ENCODE results near the gene OLIG1. TPM values are rescaled to one million over a fixed set of nuclear protein-coding genes. Genes with fewer than 3 reads are reported as not detected.
A peak's percentile ranks its signal among the peaks of the same experiment; 100 is the strongest.

Gene OLIG1
- total RNA-seq, 1 donor from 2014 or later: 0.32 TPM

GRCh38 chr21:33029975-33030461 lies 39.9 kb upstream of the OLIG1 start:
- intact Hi-C loops (cut with DNase I): no loop called here
- DNase-seq (ENCODE audit: low spot score): no peak

- intact Hi-C loops (cut with DNase I): no loop called here
- no peak for DNase-seq (ENCODE audit: low spot score)
Measured at GRCh38 chr21:33030633-33031032, 39.3 kb upstream of the OLIG1 start.

DNA sequence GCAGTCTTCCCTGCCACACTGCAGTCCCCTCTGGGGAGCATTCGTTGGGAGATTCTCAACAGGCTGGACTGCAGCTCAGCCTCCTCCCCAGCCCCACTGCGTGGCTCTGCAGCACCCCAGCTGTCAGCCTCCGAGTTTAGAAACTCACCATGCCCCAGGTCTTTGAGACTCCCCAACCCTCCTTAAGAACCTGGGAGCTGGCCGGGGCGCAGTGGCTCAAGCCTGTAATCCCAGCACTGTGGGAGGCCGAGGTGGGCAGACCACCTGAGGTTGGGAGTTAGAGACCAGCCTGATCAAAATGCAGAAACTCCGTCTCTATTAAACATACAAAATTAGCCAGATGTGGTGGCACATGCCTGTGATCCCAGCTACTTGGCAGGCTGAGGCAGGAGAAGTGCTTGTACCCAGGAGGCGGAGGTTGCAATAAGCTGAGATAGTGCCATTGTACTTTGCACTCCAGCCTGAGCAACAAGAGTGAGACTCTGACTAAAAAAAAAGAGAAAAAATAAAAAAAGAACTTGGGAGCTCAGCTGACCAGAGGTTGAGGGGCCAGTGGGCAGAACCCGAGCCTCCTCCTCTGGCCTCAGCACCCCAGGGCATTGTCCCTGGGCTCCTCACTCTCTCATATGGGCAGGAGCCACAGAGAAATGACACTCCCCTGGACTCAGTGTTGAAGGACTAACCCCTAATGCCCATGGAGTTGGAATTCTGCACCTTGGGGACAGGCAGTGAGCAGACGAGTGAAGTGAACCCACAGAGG lies 38.6 kb upstream of the OLIG1 start:
- intact Hi-C loops (cut with DNase I): no loop called here
- no peak for DNase-seq (ENCODE audit: low spot score)

GRCh38 chr21:33032434-33033047 lies 37.4 kb upstream of the OLIG1 start:
- intact Hi-C loops (cut with DNase I): no loop called here
- no peak for DNase-seq (ENCODE audit: low spot score)

GRCh38 chr21:33033094-33033951 lies 36.6 kb upstream of the OLIG1 start:
- DNase-seq (ENCODE audit: low spot score): no peak
- intact Hi-C loops (cut with DNase I): no loop called here

DNA sequence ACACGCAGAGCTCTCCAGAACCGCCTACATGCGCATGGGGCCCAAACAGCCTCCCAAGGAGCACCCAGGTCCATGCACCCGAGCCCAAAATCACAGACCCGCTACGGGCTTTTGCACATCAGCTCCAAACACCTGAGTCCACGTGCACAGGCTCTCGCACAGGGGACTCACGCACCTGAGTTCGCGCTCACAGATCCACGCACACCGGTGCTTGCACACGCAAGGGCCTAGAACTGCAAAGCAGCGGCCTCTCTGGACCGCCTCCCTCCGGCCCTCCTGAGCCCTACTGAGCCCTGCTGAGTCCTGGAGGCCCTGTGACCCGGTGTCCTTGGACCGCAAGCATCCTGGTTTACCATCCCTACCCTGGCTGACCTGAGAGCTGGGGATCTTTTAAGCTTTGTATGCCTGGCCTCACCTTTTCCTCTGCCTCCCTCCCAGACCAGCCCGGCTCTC lies 36.0 kb upstream of the OLIG1 start:
- no peak for DNase-seq (ENCODE audit: low spot score)
- intact Hi-C loops (cut with DNase I): no loop called here

GRCh38 chr21:33035147-33035546 lies 34.8 kb upstream of the OLIG1 start:
- DNase-seq (ENCODE audit: low spot score): no peak

DNA sequence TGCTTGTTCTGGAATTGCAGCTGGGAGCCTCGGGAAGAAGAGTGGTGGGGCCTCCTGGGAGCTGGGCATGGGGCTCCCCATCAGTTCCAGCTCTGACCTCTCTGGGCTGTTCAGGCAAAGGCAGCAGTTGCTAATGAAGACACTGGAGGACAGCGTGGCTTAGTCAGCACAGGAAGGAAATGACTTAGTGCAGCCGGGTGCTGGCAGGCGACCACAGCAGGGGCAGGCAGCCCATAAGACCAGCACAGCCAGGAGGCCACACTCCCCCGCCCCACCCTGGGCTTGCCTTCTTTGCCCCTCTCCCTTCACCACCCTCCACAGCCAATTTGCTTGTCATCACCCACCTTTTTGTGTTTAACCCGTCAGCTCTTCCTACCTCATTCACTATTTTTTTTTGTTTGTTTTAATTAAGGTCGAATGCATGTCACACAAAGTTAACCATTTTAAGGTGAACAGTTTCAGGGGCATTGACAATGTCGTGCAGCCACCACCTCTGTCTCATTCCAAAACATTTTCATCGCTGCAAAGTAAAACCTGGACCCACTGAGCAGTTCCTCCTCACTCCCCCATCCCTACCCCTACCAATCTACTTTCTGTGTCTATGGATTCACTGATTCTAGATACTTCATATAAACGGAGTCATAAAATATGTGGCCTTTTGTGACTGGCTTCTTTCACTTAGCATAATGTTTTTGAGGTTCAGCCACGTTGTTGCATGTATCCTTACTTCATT lies 33.3 kb upstream of the OLIG1 start:
- DNase-seq (ENCODE audit: low spot score): peak; percentile 90
- intact Hi-C loops (cut with DNase I): no loop called here

More at GRCh38 chr21:33035147-33035546, 34.8 kb upstream of the OLIG1 start:
- intact Hi-C loops (cut with DNase I): no loop called here

DNA sequence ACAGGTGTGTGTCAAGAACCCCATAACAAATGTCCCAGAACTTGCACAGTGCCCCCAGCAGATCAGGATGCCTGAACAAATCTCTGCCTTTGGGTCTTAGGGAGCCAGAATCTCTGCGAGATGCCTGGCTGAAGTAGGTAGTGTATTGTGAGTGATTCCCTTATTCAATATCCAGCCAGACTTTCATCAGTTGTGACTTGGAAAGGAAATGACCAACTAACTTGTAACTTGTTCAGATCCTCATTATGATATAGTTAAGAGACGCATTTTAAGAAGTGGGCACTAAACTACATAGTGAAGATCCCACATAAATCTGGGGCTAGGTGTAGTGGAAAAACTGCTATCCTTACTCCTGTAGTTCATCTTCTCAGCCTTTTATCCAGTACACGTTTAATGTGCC lies 32.4 kb upstream of the OLIG1 start:
- no peak for DNase-seq (ENCODE audit: low spot score)
- intact Hi-C loops (cut with DNase I): no loop called here

DNA sequence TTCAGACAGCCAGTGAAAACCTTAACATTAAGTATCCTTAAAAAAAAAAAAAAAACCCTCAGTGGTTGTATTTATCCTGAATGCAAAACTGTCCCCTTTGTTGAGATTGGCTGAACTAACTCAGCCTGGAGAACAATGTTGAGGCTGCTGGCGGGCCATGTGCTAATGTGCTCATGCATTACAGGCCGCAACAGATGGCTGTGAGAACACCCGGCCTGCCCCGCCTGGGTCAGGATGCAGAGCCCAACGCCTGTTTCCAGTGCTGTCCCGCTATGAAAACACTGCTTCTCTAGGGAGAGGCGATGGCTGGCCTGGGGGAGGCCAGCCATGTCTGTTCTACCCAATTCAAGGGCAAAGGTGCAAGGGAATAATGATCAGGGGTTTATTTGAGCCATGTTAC lies 30.4 kb upstream of the OLIG1 start:
- intact Hi-C loops (cut with DNase I): no loop called here
- DNase-seq (ENCODE audit: low spot score): no peak

- intact Hi-C loops (cut with DNase I): no loop called here
- DNase-seq (ENCODE audit: low spot score): no peak
Measured at GRCh38 chr21:33040215-33040614, 29.7 kb upstream of the OLIG1 start.

DNA sequence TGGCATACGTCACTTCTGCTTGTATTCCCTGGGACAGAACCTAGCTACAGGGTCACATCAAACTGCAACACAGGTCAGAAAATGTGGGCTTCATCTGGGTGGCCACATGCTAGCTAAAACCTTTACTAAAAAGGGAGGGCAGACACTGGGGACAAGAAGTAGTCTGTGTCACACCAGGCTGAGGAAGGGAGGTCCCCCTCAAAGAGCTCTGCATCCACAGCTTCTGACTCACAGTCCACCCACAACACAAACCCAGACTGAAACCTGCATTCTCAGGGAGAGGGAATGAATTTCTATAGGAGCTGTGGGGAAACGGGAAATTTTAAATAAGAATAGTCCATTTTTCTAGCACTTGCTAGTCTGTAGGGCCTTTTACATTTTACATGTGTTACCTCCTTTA lies 28.0 kb upstream of the OLIG1 start:
- DNase-seq (ENCODE audit: low spot score): no peak
- intact Hi-C loops (cut with DNase I): no loop called here

- no peak for DNase-seq (ENCODE audit: low spot score)
- intact Hi-C loops (cut with DNase I): no loop called here
Measured at GRCh38 chr21:33042812-33043211, 27.1 kb upstream of the OLIG1 start.

DNA sequence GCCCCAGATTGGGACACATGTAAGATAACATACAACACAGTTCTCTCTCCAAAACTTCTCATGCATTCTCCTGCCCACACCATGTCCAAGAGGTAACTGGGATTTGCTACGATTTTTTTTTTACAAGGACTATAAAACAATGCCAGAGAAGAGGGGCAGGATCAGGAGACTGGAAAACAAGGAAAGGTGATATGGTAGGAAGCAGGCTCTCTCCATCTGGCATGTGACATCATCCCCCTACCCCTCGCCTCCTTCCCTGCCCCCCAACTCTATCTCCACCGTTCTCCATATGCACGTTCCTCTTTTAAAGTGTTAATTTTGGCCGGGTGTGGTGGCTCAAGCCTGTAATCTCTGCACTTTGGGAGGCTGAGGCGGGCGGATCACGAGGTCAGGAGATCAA lies 23.5 kb upstream of the OLIG1 start:
- intact Hi-C loops (cut with DNase I): no loop called here
- no peak for DNase-seq (ENCODE audit: low spot score)

DNA sequence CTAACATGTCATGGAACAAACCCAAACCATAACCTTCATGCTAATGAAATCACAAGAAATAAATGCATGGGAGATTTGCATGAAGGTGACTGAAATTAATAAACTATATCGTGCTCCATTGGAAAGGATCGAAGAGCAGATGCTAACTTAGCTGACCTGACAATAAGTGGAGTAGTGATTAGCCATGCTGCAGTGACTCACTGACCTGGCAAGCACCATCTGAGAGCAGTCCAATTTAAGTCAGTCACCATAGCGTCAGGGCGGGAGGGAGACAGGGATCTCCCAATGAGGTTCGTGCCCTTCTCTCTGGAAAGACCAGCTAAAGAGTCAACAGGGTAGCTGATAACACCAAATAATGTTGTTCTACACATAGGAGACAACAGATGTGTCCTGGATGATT lies 22.7 kb upstream of the OLIG1 start:
- intact Hi-C loops (cut with DNase I): no loop called here
- DNase-seq (ENCODE audit: low spot score): no peak

DNA sequence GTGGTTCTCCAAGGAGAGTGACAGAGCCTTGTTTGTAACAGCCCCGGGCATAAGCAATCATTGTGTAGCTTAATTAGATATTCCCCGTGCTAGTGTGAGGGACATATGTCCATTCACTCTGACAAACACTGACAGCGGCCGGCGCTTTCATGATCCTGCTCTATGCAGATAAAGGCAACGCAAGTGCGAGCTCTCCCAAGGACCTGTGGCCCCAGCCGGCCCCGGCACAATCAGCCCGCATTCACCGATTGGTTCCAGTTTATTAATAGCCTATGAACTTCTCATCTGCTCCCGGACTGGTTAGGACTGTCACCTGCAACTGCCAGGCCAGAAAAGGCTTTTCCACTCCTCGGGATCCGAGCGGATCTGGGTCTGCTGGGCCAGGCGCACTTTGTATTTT lies 18.0 kb upstream of the OLIG1 start:
- intact Hi-C loops (cut with DNase I): no loop called here
- no peak for DNase-seq (ENCODE audit: low spot score)

GRCh38 chr21:33053951-33054350 lies 16.0 kb upstream of the OLIG1 start:
- intact Hi-C loops (cut with DNase I): no loop called here

DNA sequence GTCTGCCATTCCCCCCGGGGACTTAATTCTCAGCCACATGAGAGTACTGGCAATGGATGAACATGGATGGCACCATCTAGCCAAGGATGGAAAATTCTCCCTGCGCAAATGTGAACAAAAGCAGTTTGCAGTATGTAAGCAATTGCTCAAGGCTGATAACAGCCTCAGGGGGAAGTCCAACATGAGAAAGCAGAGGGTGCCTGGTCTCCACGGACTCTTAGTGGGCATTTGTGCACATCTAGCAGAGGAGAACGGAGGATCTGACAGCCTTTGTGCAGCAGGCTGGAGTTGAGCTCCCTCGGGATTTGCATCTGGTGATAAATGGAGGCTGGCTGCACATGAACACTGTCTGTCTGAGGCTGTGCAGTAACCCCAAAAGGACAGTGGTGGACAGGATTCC lies 13.9 kb upstream of the OLIG1 start:
- intact Hi-C loops (cut with DNase I): no loop called here
- DNase-seq (ENCODE audit: low spot score): no peak

More at GRCh38 chr21:33053951-33054350, 16.0 kb upstream of the OLIG1 start:
- no peak for DNase-seq (ENCODE audit: low spot score)

DNA sequence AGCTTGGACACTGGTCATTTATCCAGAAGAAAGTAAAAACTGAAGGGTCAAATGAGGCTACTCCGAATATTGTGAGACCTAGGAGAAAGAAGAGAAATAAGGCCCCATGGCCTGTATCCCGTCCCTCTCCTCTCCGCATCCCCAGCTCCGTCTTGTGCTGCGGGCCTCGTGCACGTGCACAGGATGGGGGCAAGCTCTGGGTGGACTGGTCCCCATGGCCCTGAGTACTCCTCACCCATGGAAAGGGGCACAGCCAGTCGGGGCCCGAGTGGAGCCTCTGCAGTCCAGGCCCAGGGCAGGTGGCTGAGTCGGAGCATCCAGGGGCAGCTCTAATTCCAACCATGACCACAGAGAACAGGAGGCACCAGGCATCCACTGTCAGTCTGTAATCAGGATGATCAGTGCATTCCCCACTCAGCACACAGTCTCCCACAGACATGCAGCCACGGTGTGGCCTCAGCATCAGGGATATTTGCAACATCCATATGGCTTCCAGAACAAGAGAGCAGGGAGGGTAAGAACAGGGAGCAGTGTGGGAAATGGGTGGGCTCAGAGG lies 12.5 kb upstream of the OLIG1 start:
- intact Hi-C loops (cut with DNase I): no loop called here
- no peak for DNase-seq (ENCODE audit: low spot score)
